Measurements from ENCODE around the gene L2HGDH. TPM values are rescaled to one million over a fixed set of nuclear protein-coding genes. Genes with fewer than 3 reads are reported as not detected.

The L2HGDH gene
- total RNA-seq, 1 donor from 2014 or later, result 5.2 TPM

GRCh38 chr14:50311337-50311971 lies 575 bp downstream of the L2HGDH start:
- Histone ChIP-seq H3K27ac (ENCODE audit: low read depth, low read length) (peak overlapping the region; percentile 96), H4K20me1 (ENCODE audit: insufficient read depth, low read length) (no peaks in the 10 kb centered on the region), H3K4me2 (ENCODE audit: low read length) (peak overlapping the region; percentile 96), H3K79me2 (ENCODE audit: insufficient read depth, low read length) (peaks cover 25% of the 10 kb centered on the region), H3K9ac (ENCODE audit: low read length) (peak overlapping the region; percentile 88), H3K9me3 (ENCODE audit: insufficient read depth, low read depth, low read length) (no peaks in the 10 kb centered on the region), H3K27me3 (ENCODE audit: insufficient read depth, low read length) (no peaks in the 10 kb centered on the region), H2AFZ (ENCODE audit: low read depth, low read length) (peak overlapping the region; percentile 83), H3K36me3 (ENCODE audit: insufficient read depth, low read length) (no peaks in the 10 kb centered on the region), H3K4me1 (ENCODE audit: insufficient read depth, low read length) (peaks cover 10% of the 10 kb centered on the region), H3K4me3 (ENCODE audit: insufficient read depth, low read depth, low read length) (peak overlapping the region; percentile 84)
- peaks cover 7% of the 10 kb centered on the region for H3K4me1 Mint-ChIP-seq (ENCODE audit: low read depth, unreplicated experiment)
- DNase-seq (ENCODE audit: low read depth) (no peak), FAIRE-seq (no peak)
- H3K36me3 Mint-ChIP-seq (ENCODE audit: low read depth, unreplicated experiment), result no peaks in the 10 kb centered on the region
- H3K4me3 Mint-ChIP-seq (ENCODE audit: unreplicated experiment), result peak overlapping the region; percentile 90
- H3K27me3 Mint-ChIP-seq (ENCODE audit: low read depth, unreplicated experiment), result no peaks in the 10 kb centered on the region
- peak overlapping the region; percentile 48 for H3K27ac Mint-ChIP-seq (ENCODE audit: unreplicated experiment)
- H3K9me3 Mint-ChIP-seq (ENCODE audit: unreplicated experiment), result peaks cover 2% of the 10 kb centered on the region
- TF ChIP-seq CTCF (IDR thresholded peaks at IDR 0.05; ENCODE audit: insufficient read depth, low read depth, low read length), result peak; percentile 26
- TF ChIP-seq EZH2 (IDR thresholded peaks at IDR 0.05; ENCODE audit: insufficient read depth, low read length), result no peak

GRCh38 chr14:50310445-50310844 lies 1.6 kb downstream of the L2HGDH start:
- Histone ChIP-seq H3K27me3 (ENCODE audit: insufficient read depth, low read length) (no peaks in the 10 kb centered on the region), H3K4me2 (ENCODE audit: low read length) (no peak overlapping the region), H3K4me3 (ENCODE audit: insufficient read depth, low read depth, low read length) (no peak overlapping the region), H3K27ac (ENCODE audit: low read depth, low read length) (no peak overlapping the region), H3K9ac (ENCODE audit: low read length) (no peak overlapping the region), H3K9me3 (ENCODE audit: insufficient read depth, low read depth, low read length) (no peaks in the 10 kb centered on the region), H3K4me1 (ENCODE audit: insufficient read depth, low read length) (peaks cover 10% of the 10 kb centered on the region), H2AFZ (ENCODE audit: low read depth, low read length) (no peak overlapping the region), H4K20me1 (ENCODE audit: insufficient read depth, low read length) (no peaks in the 10 kb centered on the region), H3K79me2 (ENCODE audit: insufficient read depth, low read length) (peaks cover 25% of the 10 kb centered on the region), H3K36me3 (ENCODE audit: insufficient read depth, low read length) (no peaks in the 10 kb centered on the region)
- FAIRE-seq (no peak), DNase-seq (ENCODE audit: low read depth) (no peak)
- Mint-ChIP-seq H3K36me3 (ENCODE audit: low read depth, unreplicated experiment) (peaks cover 2% of the 10 kb centered on the region), H3K27me3 (ENCODE audit: low read depth, unreplicated experiment) (no peaks in the 10 kb centered on the region), H3K4me1 (ENCODE audit: low read depth, unreplicated experiment) (peaks cover 7% of the 10 kb centered on the region), H3K4me3 (ENCODE audit: unreplicated experiment) (peak overlapping the region; percentile 54), H3K9me3 (ENCODE audit: unreplicated experiment) (peaks cover 2% of the 10 kb centered on the region), H3K27ac (ENCODE audit: unreplicated experiment) (no peak overlapping the region)
- TF ChIP-seq CTCF (IDR thresholded peaks at IDR 0.05; ENCODE audit: insufficient read depth, low read depth, low read length), result no peak
- TF ChIP-seq EZH2 (IDR thresholded peaks at IDR 0.05; ENCODE audit: insufficient read depth, low read length), result no peak

GRCh38 chr14:50308363-50308915 lies 3.6 kb downstream of the L2HGDH start:
- H3K4me1 Mint-ChIP-seq (ENCODE audit: low read depth, unreplicated experiment), result peaks cover 7% of the 10 kb centered on the region
- H3K27ac Mint-ChIP-seq (ENCODE audit: unreplicated experiment), result no peak overlapping the region
- DNase-seq (ENCODE audit: low read depth) (no peak), FAIRE-seq (no peak)
- H3K9me3 Mint-ChIP-seq (ENCODE audit: unreplicated experiment), result no peaks in the 10 kb centered on the region
- Histone ChIP-seq H2AFZ (ENCODE audit: low read depth, low read length) (no peak overlapping the region), H3K36me3 (ENCODE audit: insufficient read depth, low read length) (no peaks in the 10 kb centered on the region), H3K4me1 (ENCODE audit: insufficient read depth, low read length) (peaks cover 10% of the 10 kb centered on the region), H3K79me2 (ENCODE audit: insufficient read depth, low read length) (peaks cover 16% of the 10 kb centered on the region), H3K4me2 (ENCODE audit: low read length) (no peak overlapping the region), H3K9me3 (ENCODE audit: insufficient read depth, low read depth, low read length) (no peaks in the 10 kb centered on the region), H3K27me3 (ENCODE audit: insufficient read depth, low read length) (no peaks in the 10 kb centered on the region), H3K9ac (ENCODE audit: low read length) (no peak overlapping the region), H4K20me1 (ENCODE audit: insufficient read depth, low read length) (no peaks in the 10 kb centered on the region), H3K27ac (ENCODE audit: low read depth, low read length) (no peak overlapping the region), H3K4me3 (ENCODE audit: insufficient read depth, low read depth, low read length) (no peak overlapping the region)
- TF ChIP-seq EZH2 (IDR thresholded peaks at IDR 0.05; ENCODE audit: insufficient read depth, low read length) (no peak), CTCF (IDR thresholded peaks at IDR 0.05; ENCODE audit: insufficient read depth, low read depth, low read length) (no peak)
- peaks cover 2% of the 10 kb centered on the region for H3K36me3 Mint-ChIP-seq (ENCODE audit: low read depth, unreplicated experiment)
- H3K27me3 Mint-ChIP-seq (ENCODE audit: low read depth, unreplicated experiment), result no peaks in the 10 kb centered on the region
- H3K4me3 Mint-ChIP-seq (ENCODE audit: unreplicated experiment), result no peak overlapping the region
